GM19372 (cell line): ENCODE measurements around the gene BNIP2.
"Not testable (repeated sequence)": the region's sequence is repeated elsewhere in the genome, so short reads cannot be mapped to it uniquely, and the experiment has no call there.

ENCODE experiments used
- ATAC-seq: cut with Tn5 transposase; IDR thresholded peaks from one replicate; pipeline ENCODE4 v1.9.1; 2021; ENCODE audit warnings: mild to moderate bottlenecking, low read depth, moderate library complexity; ENCODE audit not compliant: unreplicated experiment

The BNIP2 gene

DNA sequence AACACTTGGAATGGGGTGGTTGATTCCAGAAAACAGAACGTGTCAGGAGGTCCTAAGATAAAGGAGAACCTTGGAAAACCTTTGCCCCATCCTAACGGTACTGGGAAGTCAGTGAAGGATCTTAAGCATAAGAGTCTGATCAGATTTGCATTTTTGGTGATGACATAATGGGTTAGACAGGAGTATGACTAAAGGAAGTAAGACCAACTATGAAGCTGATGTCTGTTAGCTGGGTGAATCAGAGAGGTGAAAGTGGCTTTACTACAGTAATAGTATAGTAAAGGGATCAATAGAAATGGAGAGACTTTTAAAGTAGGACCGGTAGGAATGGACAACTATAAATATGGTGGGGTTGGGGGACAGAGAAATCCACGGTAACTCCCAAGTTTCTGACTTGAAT, 44.4 kb downstream of the BNIP2 start:
- no peak for ATAC-seq

DNA sequence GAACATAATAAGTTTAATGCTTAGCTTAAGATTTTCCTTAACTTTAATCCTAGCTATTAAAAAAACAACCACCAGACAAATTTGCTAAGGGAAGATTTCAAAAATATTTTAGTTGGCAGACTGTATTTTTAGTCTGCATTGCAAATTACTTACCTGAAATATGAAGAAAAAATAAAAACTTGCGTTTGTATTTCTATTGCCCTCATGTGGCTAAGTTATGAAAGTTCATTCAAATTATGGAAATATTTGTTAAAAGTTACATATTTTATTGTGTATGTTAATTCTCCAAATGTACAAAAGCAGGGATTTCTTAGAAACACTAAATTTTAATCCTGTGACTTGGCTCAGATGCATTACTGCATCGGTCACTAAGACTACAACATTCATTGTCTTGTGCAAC, 46.8 kb downstream of the BNIP2 start:
- ATAC-seq = no peak

DNA sequence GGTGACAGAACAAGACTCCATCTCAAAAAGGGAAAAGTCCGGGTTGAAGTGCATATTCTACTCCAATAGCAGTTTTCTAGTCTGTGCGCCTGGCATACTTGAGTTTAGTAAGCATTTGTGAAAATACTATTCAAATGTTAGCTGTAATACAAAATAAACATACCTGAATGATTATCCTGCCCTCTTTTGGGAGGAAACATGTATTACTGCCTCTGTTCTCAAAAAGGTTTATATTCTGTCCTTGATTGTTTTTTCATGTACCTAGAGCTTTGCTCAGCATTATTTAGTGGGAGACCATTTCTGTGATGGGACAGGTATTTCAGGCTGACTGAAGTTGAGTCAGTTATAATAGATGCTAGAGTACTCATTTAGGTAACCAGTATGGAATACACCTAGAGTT, 51.6 kb downstream of the BNIP2 start:
- not testable (repeated sequence) for ATAC-seq

DNA sequence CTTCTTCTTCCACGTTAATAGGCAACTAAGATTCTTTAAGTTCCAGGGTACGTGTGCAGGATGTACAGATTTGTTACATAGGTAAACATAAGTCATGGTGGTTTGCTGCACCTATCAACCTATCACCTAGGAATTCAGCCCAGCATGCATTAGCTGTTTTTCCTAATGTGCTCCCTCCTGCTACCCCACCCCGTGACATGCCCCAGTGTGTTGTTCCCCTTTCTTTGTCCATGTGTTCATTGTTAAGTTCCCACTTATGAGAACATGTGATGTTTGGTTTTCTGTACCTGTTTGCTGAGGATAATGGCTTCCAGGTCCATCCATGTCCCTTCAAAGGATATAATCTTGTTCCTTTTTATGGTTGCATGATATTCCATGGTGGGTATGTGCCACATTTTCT, 52.9 kb downstream of the BNIP2 start:
- no peak for ATAC-seq

DNA sequence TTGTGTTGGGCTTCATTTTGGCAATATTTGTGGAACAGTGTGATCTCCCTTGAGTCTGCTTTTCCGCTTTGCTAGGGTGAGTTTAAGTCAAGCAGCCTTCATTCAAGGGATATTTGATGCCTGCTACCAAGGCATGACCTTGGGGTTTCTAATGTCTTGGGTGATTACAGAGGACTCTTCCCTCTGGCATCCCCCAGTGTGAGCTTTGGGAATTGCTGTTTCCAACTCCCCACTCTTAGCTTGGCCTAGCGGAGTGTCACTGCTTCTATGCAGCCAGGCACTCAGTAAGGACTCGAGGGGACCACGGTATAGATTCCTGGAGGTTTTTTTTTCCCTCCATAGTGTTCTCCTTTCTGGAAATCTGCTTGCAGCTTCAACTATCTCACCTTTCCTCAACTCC, 56.4 kb downstream of the BNIP2 start:
- ATAC-seq = no peak

DNA sequence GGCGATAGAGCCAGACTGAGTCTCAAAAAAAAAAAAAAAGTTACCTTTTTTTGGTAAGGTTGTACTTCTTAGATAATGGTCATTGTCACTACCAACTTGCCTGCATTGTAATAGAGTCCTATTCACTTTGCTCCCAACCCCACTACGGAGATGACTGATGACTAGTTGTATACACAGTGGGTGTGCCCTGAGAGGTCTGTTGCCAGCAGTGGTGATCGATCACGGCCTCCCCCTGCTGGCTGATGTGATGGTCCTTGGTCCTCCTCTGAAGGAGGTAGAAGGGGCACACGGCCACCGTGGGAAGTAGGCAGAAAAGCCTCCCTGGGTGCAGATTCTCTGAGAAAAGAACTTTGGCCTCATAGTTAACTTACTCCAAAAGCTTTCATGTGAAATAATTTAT, 66.8 kb downstream of the BNIP2 start:
- no peak for ATAC-seq

DNA sequence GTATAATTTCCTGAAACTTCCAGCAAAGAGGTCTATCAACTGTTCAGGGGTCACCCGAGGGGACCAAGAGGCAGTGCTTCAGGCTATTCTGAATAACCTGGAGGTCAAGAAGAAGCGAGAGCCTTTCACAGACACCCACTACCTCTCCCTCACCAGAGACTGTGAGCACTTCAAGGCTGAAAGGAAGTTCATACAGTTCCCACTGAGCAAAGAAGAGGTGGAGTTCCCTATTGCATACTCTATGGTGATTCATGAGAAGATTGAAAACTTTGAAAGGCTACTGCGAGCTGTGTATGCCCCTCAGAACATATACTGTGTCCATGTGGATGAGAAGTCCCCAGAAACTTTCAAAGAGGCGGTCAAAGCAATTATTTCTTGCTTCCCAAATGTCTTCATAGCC, 70.7 kb downstream of the BNIP2 start:
- ATAC-seq = no peak

DNA sequence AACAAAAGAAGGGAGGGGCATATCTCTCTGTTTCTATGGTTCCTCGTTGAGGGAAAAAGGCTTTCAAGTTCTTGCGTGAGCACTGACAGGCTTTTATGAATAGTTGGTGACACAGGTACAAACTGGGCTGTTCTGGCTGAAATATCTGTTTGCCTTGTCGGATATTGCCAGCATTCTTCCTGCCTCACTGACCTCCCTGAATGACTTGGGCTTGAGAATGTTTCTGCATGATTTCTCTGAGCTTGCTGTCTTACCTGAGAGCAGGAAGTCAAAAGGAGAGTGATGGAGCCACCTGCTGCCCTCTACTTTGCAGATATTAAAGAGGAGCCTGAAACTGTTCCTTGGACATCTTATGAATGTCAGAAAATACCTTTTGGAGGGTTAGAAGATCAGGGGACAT, 72.7 kb downstream of the BNIP2 start:
- no peak for ATAC-seq

DNA sequence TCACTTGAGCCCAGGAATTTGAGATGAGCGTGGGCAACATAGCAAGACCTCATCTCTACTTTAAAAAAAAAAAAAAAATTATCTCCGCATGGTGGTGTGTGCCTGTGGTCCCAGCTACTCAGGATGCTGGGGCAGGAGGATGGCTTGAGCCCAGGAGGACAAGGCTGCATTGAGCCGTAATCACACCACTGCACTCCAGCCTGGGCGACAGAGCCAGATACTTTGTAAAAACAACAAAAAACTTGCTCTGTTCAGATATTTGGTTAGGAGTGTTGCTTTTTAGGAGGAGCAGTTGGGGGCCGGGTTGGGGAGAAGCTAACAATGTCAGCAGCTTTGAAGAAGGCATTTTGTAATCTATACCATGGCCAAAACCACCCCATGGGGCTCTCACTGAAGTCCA, 73.5 kb downstream of the BNIP2 start:
- ATAC-seq = no peak

DNA sequence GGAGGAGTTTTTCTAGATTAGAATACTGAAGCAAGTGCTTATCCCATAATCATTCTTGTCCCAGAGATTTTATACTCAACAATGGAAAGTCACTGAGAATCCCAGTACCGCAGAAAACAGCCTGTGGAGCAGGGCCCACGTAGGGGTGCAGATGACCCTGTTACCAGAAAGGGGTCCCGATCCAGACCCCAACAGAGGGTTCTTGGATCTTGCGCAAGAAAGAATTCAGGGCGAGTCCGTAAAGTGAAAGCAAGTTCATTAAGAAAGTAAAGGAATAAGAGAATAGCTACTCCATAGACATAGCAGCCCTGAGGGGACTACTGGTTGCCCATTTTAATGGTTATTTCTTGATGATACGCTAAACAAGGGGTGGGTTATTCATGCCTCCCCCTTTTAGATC, 75.0 kb downstream of the BNIP2 start:
- no peak for ATAC-seq

DNA sequence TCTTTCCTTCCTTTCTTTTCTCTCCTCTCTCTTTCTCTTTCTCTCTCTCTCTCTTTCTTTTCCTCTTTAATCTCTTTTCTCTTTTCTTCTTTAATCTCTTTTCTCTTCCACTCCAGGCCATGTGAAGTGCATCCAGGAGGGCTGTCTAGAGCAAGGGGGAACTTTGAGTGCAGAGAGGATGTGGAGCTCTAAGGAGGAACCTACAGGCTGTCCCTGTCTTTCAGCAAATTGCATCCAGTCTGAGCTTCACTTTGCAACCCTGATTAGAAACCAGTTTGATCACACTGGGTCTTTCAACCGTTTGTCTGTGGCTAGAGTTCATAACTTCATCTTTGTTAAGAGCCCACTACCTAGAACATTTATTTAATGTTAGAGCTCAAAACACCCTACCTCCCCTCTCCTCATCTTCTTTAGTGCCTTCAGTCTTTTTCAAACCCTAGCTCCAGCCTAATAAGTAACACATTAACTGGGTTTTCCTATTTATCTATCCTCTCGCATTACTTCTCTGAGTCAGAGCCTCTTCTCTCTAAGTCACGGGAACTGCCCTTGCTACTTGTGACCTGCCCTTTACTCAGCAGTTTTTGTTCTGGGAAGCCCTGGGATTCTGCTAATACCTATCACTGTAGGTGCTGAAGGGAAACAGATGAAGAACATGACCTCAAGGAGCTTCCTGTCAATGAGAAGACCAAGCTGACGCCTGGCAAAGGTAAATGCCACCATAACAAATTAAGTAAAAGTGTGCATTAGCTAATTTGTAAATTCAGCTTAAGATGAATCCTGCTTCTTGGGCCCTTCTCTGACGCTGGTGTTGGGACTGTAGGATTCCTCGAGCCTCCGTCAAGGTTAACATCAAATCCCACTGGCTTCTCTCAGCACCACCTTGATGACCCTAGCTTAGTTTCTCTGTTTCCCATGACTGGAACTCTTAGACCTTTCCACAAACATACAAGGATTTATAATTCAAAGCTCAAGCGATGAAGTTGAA, 77.6 kb downstream of the BNIP2 start, which contains the start of gene GCNT3:
GCNT3 (plus strand) TSS at position 508 of the 985 bp plus-strand sequence. CDS start 6,456 bp downstream, outside the sequence.
- no peak for ATAC-seq

DNA sequence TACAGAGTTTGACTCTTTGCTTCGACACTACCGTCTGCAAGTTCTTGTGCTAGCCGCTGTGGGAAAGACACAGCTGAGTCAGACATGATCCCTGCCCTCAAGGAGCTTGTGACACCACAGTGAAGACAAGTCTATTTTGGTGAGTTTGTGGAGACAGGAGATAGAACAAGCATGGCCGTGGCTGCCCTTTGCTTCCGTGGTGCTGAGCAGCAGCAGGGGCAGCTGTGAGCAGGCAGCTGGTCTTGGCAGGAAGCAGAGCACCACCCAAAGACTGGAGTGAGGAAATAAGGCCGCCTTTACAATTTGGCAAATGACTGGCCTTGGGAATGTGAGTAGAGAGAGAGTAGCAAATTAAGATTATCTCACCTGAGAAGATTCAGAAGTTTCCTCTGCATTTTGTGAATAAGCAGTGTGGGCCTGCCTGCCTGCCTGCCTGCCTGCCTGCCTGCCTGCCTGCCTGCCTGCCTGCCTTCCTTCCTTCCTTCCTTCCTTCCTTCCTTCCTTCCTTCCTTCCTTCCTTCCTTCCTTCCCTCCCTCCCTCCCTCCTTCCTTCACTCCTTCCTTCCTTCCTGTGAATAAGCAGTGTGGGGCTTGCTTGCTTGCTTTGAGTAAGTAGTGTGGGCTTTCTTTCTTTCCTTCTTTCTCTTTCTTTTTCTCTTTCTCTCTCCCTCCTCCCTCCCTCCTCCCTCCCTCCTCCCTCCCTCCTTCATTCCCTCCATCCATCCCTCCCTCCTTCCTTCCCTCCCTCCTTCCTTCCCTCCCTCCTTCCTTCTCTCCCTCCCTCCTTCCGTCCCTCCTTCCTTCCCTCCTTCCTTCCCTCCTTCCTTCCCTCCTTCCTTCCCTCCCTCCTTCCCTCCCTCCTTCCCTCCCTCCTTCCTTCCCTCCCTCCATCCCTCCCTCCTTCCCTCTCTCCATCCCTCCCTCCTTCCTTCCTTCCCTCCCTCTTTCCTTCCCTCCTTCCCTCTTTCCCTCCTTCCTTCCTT, 79.1 kb downstream of the BNIP2 start:
- ATAC-seq = no peak
